AG09319 (cell line): Measurements from ENCODE around the gene MEG3.

ENCODE experiments used
- DNase-seq: peaks from one replicate; pipeline ENCODE4 v3.0.0-alpha.2; 2010; ENCODE audit warnings: low read depth; ENCODE audit errors: extremely low read depth
- CTCF ChIP-seq: IDR thresholded peaks from 2 replicates; pipeline ENCODE4 v1.5.1; 2011; ENCODE audit warnings: low read depth, mild to moderate bottlenecking, inconsistent platforms, low read length, moderate library complexity

MEG3 gene

GRCh38 chr14:100784523-100785337, 41.2 kb upstream of the MEG3 start:
- TF ChIP-seq CTCF = no peak

GRCh38 chr14:100785338-100785615, 40.6 kb upstream of the MEG3 start:
- no peak for TF ChIP-seq CTCF

More at GRCh38 chr14:100784523-100785337, 41.2 kb upstream of the MEG3 start:
- no peak for DNase-seq

GRCh38 chr14:100785626-100786025, 40.3 kb upstream of the MEG3 start:
- TF ChIP-seq CTCF = no peak
- DNase-seq = no peak

More at GRCh38 chr14:100785338-100785615, 40.6 kb upstream of the MEG3 start:
- no peak for DNase-seq

- no peak for TF ChIP-seq CTCF
- DNase-seq = no peak
Observed at GRCh38 chr14:100786131-100786530, 39.8 kb upstream of the MEG3 start.

GRCh38 chr14:100786576-100787219, 39.2 kb upstream of the MEG3 start:
- no peak for DNase-seq
- no peak for TF ChIP-seq CTCF

- no peak for DNase-seq
- TF ChIP-seq CTCF = no peak
Observed at GRCh38 chr14:100787659-100788058, 38.3 kb upstream of the MEG3 start.

- DNase-seq = no peak
- TF ChIP-seq CTCF = no peak
Observed at GRCh38 chr14:100788517-100788916, 37.4 kb upstream of the MEG3 start.
